ENCODE results near the gene ADIG. TPM values are rescaled to one million over a fixed set of nuclear protein-coding genes. Genes with fewer than 3 reads are reported as not detected.

ADIG gene
- total and polyA plus RNA-seq, 2 of the 13 experiments (the other 11 are each of a cell fraction or from before 2014, with no cell fraction given) = 0.15 TPM; not detected in 1

DNA sequence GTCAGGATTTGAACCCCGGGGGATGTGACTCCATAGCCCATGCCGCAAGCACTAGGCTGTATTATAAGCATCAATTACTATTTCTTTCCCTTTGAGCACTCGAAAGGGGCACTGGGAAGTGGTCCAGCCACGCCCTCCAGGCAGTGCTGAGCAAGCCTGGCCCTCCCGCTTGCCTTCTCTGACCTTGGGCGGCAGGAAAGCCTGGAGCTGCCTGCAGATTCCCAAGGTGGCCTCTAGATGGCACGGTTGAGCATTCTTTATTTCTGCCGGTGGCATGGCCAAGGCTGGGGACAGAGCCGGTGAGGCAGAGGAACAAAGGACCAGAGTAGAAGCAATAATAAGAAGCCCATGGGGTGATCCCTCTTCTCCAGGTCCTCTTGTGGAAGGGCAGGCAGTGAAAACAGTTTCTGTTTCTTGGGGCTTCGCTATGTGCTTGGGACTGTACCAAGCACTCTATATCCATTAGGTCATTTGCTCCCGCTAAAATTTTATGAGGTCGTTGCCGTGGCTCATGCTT is 52.6 kb downstream of the ADIG start:
- Histone ChIP-seq H3K4me3 (replicated peaks in 1 of 3; ENCODE audit: insufficient read depth in 1 of 3, low read depth in 2 of 3, low read length in 3 of 3) (no peak overlapping the region), H3K27me3 (ENCODE audit: control insufficient read depth in 1 of 2, insufficient read depth in 2 of 2, low read length in 2 of 2) (no peaks in the 10 kb centered on the region; a peak in 1 of 5 replicates), H3K27ac (ENCODE audit: extremely low read length, insufficient read depth, low read length) (no peak overlapping the region), H4K20me1 (ENCODE audit: insufficient read depth, low read length) (no peaks in the 10 kb centered on the region), H2AFZ (ENCODE audit: low read length) (no peak overlapping the region), H3K9ac (ENCODE audit: insufficient read depth, low read depth, low read length) (no peak overlapping the region), H3K4me2 (ENCODE audit: low read depth, low read length) (no peak overlapping the region), H3K9me3 (ENCODE audit: low read length) (no peaks in the 10 kb centered on the region), H3K36me3 (replicated peaks in 1 of 2; ENCODE audit: control insufficient read depth in 1 of 2, insufficient read depth in 2 of 2, low read length in 2 of 2) (no peaks in the 10 kb centered on the region), H3K4me1 (ENCODE audit: insufficient read depth, low read length) (peaks cover 8% of the 10 kb centered on the region), H3K79me2 (ENCODE audit: insufficient read depth, low read length) (no peaks in the 10 kb centered on the region)
- intact Hi-C loops (cut with micrococcal nuclease; ENCODE audit: unreplicated experiment) = no loop called here
- FAIRE-seq (peak; percentile 84), DNase-seq (ENCODE audit: low spot score) (peak; percentile 71), ATAC-seq (peak; percentile 91)
- ChIA-PET CTCF (ENCODE audit: low intra/inter-chr PET ratio, low total read pairs) (interaction anchor here (2.6 kb wide), 1 partner anchor 118 kb away, joined by 9 read pairs; no protein-coding TSS in a partner anchor), POLR2A (interaction anchor here (0.7 kb wide), 1 partner anchor 33 kb away, joined by 3 read pairs; no protein-coding TSS in a partner anchor)
- WGBS (ENCODE audit: low lambda C conversion rate) = 26% methylated on average over 12 of the region's 13 CpGs
- BruUV-seq (replicated peaks) = no TSS peak
- in situ Hi-C loops (cut with HindIII; ENCODE audit: extremely low pct_ligation_motif_present, low pct_unique_long_range_greater_than_20kb) = loop anchor here (25.0 kb wide), 1 partner anchor 404 kb away; no protein-coding TSS in a partner anchor
- TF ChIP-seq, protein P1, sequence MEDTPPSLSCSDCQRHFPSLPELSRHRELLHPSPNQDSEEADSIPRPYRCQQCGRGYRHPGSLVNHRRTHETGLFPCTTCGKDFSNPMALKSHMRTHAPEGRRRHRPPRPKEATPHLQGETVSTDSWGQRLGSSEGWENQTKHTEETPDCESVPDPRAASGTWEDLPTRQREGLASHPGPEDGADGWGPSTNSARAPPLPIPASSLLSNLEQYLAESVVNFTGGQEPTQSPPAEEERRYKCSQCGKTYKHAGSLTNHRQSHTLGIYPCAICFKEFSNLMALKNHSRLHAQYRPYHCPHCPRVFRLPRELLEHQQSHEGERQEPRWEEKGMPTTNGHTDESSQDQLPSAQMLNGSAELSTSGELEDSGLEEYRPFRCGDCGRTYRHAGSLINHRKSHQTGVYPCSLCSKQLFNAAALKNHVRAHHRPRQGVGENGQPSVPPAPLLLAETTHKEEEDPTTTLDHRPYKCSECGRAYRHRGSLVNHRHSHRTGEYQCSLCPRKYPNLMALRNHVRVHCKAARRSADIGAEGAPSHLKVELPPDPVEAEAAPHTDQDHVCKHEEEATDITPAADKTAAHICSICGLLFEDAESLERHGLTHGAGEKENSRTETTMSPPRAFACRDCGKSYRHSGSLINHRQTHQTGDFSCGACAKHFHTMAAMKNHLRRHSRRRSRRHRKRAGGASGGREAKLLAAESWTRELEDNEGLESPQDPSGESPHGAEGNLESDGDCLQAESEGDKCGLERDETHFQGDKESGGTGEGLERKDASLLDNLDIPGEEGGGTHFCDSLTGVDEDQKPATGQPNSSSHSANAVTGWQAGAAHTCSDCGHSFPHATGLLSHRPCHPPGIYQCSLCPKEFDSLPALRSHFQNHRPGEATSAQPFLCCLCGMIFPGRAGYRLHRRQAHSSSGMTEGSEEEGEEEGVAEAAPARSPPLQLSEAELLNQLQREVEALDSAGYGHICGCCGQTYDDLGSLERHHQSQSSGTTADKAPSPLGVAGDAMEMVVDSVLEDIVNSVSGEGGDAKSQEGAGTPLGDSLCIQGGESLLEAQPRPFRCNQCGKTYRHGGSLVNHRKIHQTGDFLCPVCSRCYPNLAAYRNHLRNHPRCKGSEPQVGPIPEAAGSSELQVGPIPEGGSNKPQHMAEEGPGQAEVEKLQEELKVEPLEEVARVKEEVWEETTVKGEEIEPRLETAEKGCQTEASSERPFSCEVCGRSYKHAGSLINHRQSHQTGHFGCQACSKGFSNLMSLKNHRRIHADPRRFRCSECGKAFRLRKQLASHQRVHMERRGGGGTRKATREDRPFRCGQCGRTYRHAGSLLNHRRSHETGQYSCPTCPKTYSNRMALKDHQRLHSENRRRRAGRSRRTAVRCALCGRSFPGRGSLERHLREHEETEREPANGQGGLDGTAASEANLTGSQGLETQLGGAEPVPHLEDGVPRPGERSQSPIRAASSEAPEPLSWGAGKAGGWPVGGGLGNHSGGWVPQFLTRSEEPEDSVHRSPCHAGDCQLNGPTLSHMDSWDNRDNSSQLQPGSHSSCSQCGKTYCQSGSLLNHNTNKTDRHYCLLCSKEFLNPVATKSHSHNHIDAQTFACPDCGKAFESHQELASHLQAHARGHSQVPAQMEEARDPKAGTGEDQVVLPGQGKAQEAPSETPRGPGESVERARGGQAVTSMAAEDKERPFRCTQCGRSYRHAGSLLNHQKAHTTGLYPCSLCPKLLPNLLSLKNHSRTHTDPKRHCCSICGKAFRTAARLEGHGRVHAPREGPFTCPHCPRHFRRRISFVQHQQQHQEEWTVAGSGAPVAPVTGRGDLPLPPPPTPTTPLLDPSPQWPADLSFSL (CRISPR knock-in tag; IDR thresholded peaks at IDR 0.05) = no peak
- no peak for TF ChIP-seq HNRNPL (IDR thresholded peaks at IDR 0.05; ENCODE audit: low read depth, low read length)
- peak; percentile 25; the same call in 1 of the 2 replicates for TF ChIP-seq HNF1B (CRISPR knock-in tag; IDR thresholded peaks at IDR 0.05)
- TF ChIP-seq ZNF687 (CRISPR knock-in tag; IDR thresholded peaks at IDR 0.05) = peak; percentile 45
- no peak for TF ChIP-seq ZNF382 (CRISPR knock-in tag; IDR thresholded peaks at IDR 0.05; ENCODE audit: borderline replicate concordance)
- TF ChIP-seq, protein P2, sequence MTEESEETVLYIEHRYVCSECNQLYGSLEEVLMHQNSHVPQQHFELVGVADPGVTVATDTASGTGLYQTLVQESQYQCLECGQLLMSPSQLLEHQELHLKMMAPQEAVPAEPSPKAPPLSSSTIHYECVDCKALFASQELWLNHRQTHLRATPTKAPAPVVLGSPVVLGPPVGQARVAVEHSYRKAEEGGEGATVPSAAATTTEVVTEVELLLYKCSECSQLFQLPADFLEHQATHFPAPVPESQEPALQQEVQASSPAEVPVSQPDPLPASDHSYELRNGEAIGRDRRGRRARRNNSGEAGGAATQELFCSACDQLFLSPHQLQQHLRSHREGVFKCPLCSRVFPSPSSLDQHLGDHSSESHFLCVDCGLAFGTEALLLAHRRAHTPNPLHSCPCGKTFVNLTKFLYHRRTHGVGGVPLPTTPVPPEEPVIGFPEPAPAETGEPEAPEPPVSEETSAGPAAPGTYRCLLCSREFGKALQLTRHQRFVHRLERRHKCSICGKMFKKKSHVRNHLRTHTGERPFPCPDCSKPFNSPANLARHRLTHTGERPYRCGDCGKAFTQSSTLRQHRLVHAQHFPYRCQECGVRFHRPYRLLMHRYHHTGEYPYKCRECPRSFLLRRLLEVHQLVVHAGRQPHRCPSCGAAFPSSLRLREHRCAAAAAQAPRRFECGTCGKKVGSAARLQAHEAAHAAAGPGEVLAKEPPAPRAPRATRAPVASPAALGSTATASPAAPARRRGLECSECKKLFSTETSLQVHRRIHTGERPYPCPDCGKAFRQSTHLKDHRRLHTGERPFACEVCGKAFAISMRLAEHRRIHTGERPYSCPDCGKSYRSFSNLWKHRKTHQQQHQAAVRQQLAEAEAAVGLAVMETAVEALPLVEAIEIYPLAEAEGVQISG (CRISPR knock-in tag; IDR thresholded peaks at IDR 0.05) = peak; percentile 58
- TF ChIP-seq ZNF724P (CRISPR knock-in tag; IDR thresholded peaks at IDR 0.05; ENCODE audit: borderline replicate concordance) = 0 out of 2 replicates have a peak, but pooled peaks have one; percentile 56

All from HepG2 (cell line).